Neuronal stem cell (in vitro differentiated cells): ENCODE data around the gene TTLL7.

Source experiments
- DNase-seq: peaks from one replicate; pipeline ENCODE4 v3.0.0-alpha.2; 2013; ENCODE audit warnings: low spot score
- H2AFZ ChIP-seq: one replicate; pipeline ENCODE4 v1.6.1; 2013; ENCODE audit warnings: mild to moderate bottlenecking, low read length, inconsistent platforms
- H2AK5ac ChIP-seq: 2 replicates; pipeline ENCODE4 v1.6.1; 2013; ENCODE audit warnings: low read depth, mild to moderate bottlenecking, inconsistent platforms, low read length, moderate library complexity, mixed read lengths
- H2BK120ac ChIP-seq: 2 replicates; pipeline ENCODE4 v1.6.1; 2013; ENCODE audit warnings: low read depth, mild to moderate bottlenecking, inconsistent platforms, low read length, moderate library complexity, mixed read lengths
- H2BK12ac ChIP-seq: one replicate; pipeline ENCODE4 v1.6.1; 2013; ENCODE audit warnings: low read length, inconsistent platforms
- H2BK15ac ChIP-seq: 2 replicates; pipeline ENCODE4 v1.6.1; 2013; ENCODE audit warnings: mild to moderate bottlenecking, low read length, inconsistent platforms, mixed read lengths
- H2BK5ac ChIP-seq: one replicate; pipeline ENCODE4 v1.6.1; 2013; ENCODE audit warnings: inconsistent platforms, mild to moderate bottlenecking, low read length, moderate library complexity
- H3K14ac ChIP-seq: one replicate; pipeline ENCODE4 v1.6.1; 2013; ENCODE audit warnings: low read length, inconsistent platforms
- H3K18ac ChIP-seq: 2 replicates; pipeline ENCODE4 v1.6.1; 2013; ENCODE audit warnings: low read length, inconsistent platforms
- H3K23ac ChIP-seq: 2 replicates; pipeline ENCODE4 v1.6.1; 2013; ENCODE audit warnings: low read depth, mild to moderate bottlenecking, mixed read lengths, low read length, inconsistent platforms; ENCODE audit not compliant: poor library complexity
- H3K27ac ChIP-seq: replicated peaks from 3 replicates; pipeline ENCODE4 v1.5.1; 2013; ENCODE audit warnings: low read length, inconsistent platforms
- H3K27me3 ChIP-seq, 3 experiments: 2 replicates each; pipeline ENCODE4 v1.6.1; 2013; ENCODE audit warnings: low read length in 3 of 3, mild to moderate bottlenecking in 2 of 3, inconsistent platforms in 1 of 3, low read depth in 1 of 3, mixed read lengths in 1 of 3, moderate library complexity in 1 of 3; ENCODE audit not compliant: control insufficient read depth in 3 of 3, insufficient read depth in 3 of 3
- H3K36me3 ChIP-seq, 2 donors: replicated peaks in 1 of 2; 2 replicates each; pipeline ENCODE4 v1.6.1; 2013; ENCODE audit warnings: low read length in 2 of 2; ENCODE audit not compliant: control insufficient read depth in 2 of 2, insufficient read depth in 2 of 2
- H3K4ac ChIP-seq: 2 replicates; pipeline ENCODE4 v1.6.1; 2013; ENCODE audit warnings: inconsistent platforms, mild to moderate bottlenecking, low read length, moderate library complexity
- H3K4me1 ChIP-seq, 2 donors: 1 replicate in 1 of 2; 2 replicates in 1 of 2; pipeline ENCODE4 v1.6.1; 2013; ENCODE audit warnings: low read length in 2 of 2, low read depth in 1 of 2; ENCODE audit not compliant: control insufficient read depth in 2 of 2, insufficient read depth in 1 of 2
- H3K4me2 ChIP-seq: one replicate; pipeline ENCODE4 v1.6.1; 2013; ENCODE audit warnings: mild to moderate bottlenecking, low read length, inconsistent platforms; ENCODE audit not compliant: insufficient read depth, poor library complexity, severe bottlenecking
- H3K4me3 ChIP-seq, 2 donors: 2 replicates each; pipeline ENCODE4 v1.5.1; 2013; ENCODE audit warnings: low read length in 2 of 2, mild to moderate bottlenecking in 2 of 2, inconsistent platforms in 1 of 2, moderate library complexity in 1 of 2
- H3K79me1 ChIP-seq: one replicate; pipeline ENCODE4 v1.6.1; 2013; ENCODE audit warnings: low read depth, mild to moderate bottlenecking, inconsistent platforms, low read length, moderate library complexity
- H3K9ac ChIP-seq: one replicate; pipeline ENCODE4 v1.6.1; 2013; ENCODE audit warnings: mild to moderate bottlenecking, low read depth, low read length, inconsistent platforms; ENCODE audit not compliant: poor library complexity
- H3K9me3 ChIP-seq, 2 donors: replicated peaks in 1 of 2; 2 replicates each; pipeline versions ENCODE3 to v1.6.1; 2013; ENCODE audit warnings: low read length in 2 of 2, mild to moderate bottlenecking in 2 of 2, inconsistent platforms in 1 of 2, low read depth in 1 of 2, mixed read lengths in 1 of 2, moderate library complexity in 1 of 2; ENCODE audit not compliant: control insufficient read depth in 2 of 2, insufficient read depth in 1 of 2
- H4K8ac ChIP-seq: one replicate; pipeline ENCODE4 v1.6.1; 2013; ENCODE audit warnings: low read depth, mild to moderate bottlenecking, inconsistent platforms, low read length, moderate library complexity
- H4K91ac ChIP-seq: one replicate; pipeline ENCODE4 v1.6.1; 2013; ENCODE audit warnings: low read length, low read depth, mild to moderate bottlenecking, inconsistent platforms; ENCODE audit not compliant: poor library complexity
- WGBS, 2 donors: extraction: QIAGEN DNeasy Blood & Tissue Kit; methylation state at CpG; one replicate each; pipeline ENCODE4 v1.1.7; 2013; ENCODE audit warnings: missing lambda C conversion rate in 2 of 2, mixed read lengths in 1 of 2; ENCODE audit not compliant: insufficient read length in 2 of 2, insufficient replicate concordance in 1 of 2; ENCODE audit errors: extremely low coverage in 2 of 2; 5-methylcytosine and 5-hydroxymethylcytosine counted together

The TTLL7 gene

DNA sequence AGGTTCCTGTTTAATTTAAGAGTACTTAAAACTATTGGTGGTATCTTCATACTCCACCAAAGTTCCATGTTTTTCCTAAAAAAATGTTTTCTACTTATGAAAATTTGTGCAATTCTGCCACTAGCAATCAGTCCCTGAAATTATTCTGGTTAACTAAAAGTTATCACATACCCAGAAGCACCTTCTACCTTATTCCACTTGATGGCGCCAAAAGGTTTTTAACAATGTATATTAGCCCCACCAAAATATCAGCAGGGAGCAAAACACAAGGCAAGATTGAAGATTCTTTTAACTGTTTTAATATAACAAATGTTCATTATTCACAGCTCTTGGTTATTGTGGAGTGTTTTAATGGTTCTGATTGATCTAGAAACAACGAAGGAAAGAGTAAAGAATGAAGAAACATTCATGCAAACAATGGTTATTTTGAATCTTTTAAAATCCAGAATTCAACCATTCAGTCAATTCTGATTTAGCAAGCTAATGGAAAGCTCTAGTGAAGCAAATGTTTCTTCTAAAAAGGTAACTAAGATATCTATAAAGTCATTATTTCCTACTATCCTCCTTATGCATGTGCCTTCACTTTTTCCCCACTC, 67.2 kb downstream of the TTLL7 start:
- no peak overlapping the region for H3K23ac ChIP-seq
- no peak overlapping the region for H3K4ac ChIP-seq
- H3K9ac ChIP-seq = no peak overlapping the region
- no CpG with 5 or more reads among the region's 2 CpGs for WGBS, 2 donors
- no peak overlapping the region for H3K4me2 ChIP-seq
- no peaks in the 10 kb centered on the region for H3K9me3 ChIP-seq
- H3K4me3 ChIP-seq = no peak overlapping the region
- H3K18ac ChIP-seq = no peak overlapping the region
- no peak overlapping the region for H4K91ac ChIP-seq
- H3K14ac ChIP-seq = no peak overlapping the region
- no peak overlapping the region for H2BK5ac ChIP-seq
- no peak overlapping the region for H4K8ac ChIP-seq
- no peaks in the 10 kb centered on the region for H3K27me3 ChIP-seq
- H2BK120ac ChIP-seq = no peak overlapping the region
- H2AK5ac ChIP-seq = no peak overlapping the region
- H2BK15ac ChIP-seq = no peak overlapping the region
- peaks cover 0 to 3% of the 10 kb centered on the region in 2 donors for H3K4me1 ChIP-seq
- H3K79me1 ChIP-seq = no peaks in the 10 kb centered on the region
- H3K27ac ChIP-seq = no peak overlapping the region
- H2AFZ ChIP-seq = peak overlapping the region; percentile 17
- H3K36me3 ChIP-seq = no peaks in the 10 kb centered on the region
- DNase-seq = peak; percentile 33
- no peak overlapping the region for H2BK12ac ChIP-seq

DNA sequence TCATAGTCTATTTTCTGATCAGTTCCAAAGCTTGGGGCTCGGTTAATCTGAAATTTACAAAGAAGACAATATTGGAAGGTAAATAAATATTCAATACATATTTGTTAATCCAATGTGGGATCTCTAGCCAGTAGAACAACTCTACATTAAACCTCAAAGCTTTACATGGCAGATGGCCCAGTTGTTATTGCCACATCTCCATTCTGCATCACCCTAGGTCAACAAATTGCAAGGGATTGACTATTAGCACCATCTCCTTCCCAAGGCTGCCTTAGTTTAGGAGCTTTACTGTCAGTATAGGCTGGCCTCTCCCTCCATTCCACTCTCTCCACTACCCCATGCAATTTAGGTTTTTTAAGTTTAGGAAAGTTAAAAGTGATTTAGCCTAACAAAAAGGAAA, 69.7 kb downstream of the TTLL7 start:
- H3K9ac ChIP-seq = no peak overlapping the region
- H3K4me3 ChIP-seq = no peak overlapping the region
- whole genome bisulfite sequencing, 2 donors = no CpG with 5 or more reads among the region's 1 CpG
- no peak overlapping the region for H3K4me2 ChIP-seq
- H3K36me3 ChIP-seq = no peaks in the 10 kb centered on the region
- peaks cover 0 to 3% of the 10 kb centered on the region in 2 donors for H3K4me1 ChIP-seq
- no peak overlapping the region for H2BK15ac ChIP-seq
- H2BK12ac ChIP-seq = no peak overlapping the region
- no peaks in the 10 kb centered on the region for H3K79me1 ChIP-seq
- H3K23ac ChIP-seq = no peak overlapping the region
- no peak overlapping the region for H3K14ac ChIP-seq
- no peak overlapping the region for H3K4ac ChIP-seq
- H4K91ac ChIP-seq = no peak overlapping the region
- no peaks in the 10 kb centered on the region for H3K9me3 ChIP-seq
- H3K27me3 ChIP-seq = no peaks in the 10 kb centered on the region
- no peak overlapping the region for H2AFZ ChIP-seq
- H3K18ac ChIP-seq = no peak overlapping the region
- no peak overlapping the region for H3K27ac ChIP-seq
- H2AK5ac ChIP-seq = no peak overlapping the region
- no peak overlapping the region for H2BK120ac ChIP-seq
- no peak for DNase-seq
- H2BK5ac ChIP-seq = no peak overlapping the region
- H4K8ac ChIP-seq = no peak overlapping the region

DNA sequence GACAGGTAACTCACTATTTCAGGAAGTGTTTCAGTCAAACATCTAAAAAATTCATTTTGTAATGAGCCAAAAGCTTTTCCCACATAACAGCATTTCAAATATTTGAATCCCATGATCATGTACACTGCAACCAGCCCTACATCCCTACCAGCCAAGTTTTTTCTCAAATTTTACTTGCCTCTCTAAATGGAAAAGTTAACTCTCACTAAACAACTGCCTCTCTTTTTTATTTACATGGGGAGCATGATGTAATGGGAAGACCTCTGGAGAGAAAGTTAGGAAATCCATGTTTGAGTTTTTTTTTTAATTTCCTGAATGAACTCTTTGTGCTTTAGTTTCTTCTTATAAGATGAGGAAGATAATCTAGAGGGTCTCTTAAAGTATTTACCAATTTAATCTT, 70.5 kb downstream of the TTLL7 start:
- H3K18ac ChIP-seq = no peak overlapping the region
- H4K8ac ChIP-seq = no peak overlapping the region
- H3K27me3 ChIP-seq = no peaks in the 10 kb centered on the region
- no peaks in the 10 kb centered on the region for H3K79me1 ChIP-seq
- no peak overlapping the region for H2BK5ac ChIP-seq
- no peak overlapping the region for H3K27ac ChIP-seq
- no peak overlapping the region for H3K4ac ChIP-seq
- H3K9me3 ChIP-seq = no peaks in the 10 kb centered on the region
- peaks cover 0 to 3% of the 10 kb centered on the region in 2 donors for H3K4me1 ChIP-seq
- no peak overlapping the region for H3K4me2 ChIP-seq
- no peak overlapping the region for H3K9ac ChIP-seq
- H3K23ac ChIP-seq = no peak overlapping the region
- no peak overlapping the region for H3K14ac ChIP-seq
- H3K4me3 ChIP-seq = no peak overlapping the region
- no peak overlapping the region for H2BK12ac ChIP-seq
- H2BK120ac ChIP-seq = no peak overlapping the region
- no peak overlapping the region for H2AK5ac ChIP-seq
- H2BK15ac ChIP-seq = no peak overlapping the region
- no peak overlapping the region for H4K91ac ChIP-seq
- DNase-seq = no peak
- no peaks in the 10 kb centered on the region for H3K36me3 ChIP-seq
- H2AFZ ChIP-seq = no peak overlapping the region

DNA sequence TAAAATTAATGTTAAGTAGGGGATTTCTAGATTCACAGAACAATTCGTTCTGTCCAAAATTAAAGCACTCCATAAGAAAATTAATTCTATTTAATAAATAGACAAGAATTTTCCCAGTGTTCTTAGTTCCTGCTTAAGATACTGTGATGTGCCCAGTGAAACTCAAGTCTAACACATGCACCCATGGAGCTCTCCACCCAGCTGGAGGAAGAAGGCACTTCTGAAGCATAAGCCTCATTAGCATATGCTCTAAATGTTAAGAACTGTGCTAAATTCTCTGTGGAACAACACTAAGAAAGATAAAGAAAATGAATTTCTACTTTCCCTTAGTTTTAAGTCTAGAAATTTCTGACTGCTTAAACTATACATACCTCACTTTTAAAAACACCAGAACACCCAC, 71.2 kb downstream of the TTLL7 start:
- H3K23ac ChIP-seq = no peak overlapping the region
- no peaks in the 10 kb centered on the region for H3K27me3 ChIP-seq
- H3K18ac ChIP-seq = no peak overlapping the region
- no peaks in the 10 kb centered on the region for H3K9me3 ChIP-seq
- no peak overlapping the region for H3K27ac ChIP-seq
- H2BK120ac ChIP-seq = no peak overlapping the region
- H2BK15ac ChIP-seq = no peak overlapping the region
- peaks cover 0 to 3% of the 10 kb centered on the region in 2 donors for H3K4me1 ChIP-seq
- no peak overlapping the region for H3K14ac ChIP-seq
- no peak overlapping the region for H3K4me3 ChIP-seq
- H2BK5ac ChIP-seq = no peak overlapping the region
- H3K4me2 ChIP-seq = no peak overlapping the region
- H3K4ac ChIP-seq = no peak overlapping the region
- no peaks in the 10 kb centered on the region for H3K79me1 ChIP-seq
- H2AFZ ChIP-seq = no peak overlapping the region
- no peak overlapping the region for H2BK12ac ChIP-seq
- H3K36me3 ChIP-seq = no peaks in the 10 kb centered on the region
- H2AK5ac ChIP-seq = no peak overlapping the region
- no peak overlapping the region for H4K8ac ChIP-seq
- no CpG with 5 or more reads among the region's 1 CpG for WGBS, 2 donors
- H4K91ac ChIP-seq = no peak overlapping the region
- H3K9ac ChIP-seq = no peak overlapping the region
- no peak for DNase-seq
